GDM1 (cell line): ENCODE results near the gene OR2L13.
"Not testable (repeated sequence)": the region's sequence is repeated elsewhere in the genome, so short reads cannot be mapped to it uniquely, and the experiment has no call there.

Experiments used
- DNase-seq: peaks from one replicate; lab custom pipeline; 2025; lab: John Stamatoyannopoulos, UW

OR2L13 gene, protein sequence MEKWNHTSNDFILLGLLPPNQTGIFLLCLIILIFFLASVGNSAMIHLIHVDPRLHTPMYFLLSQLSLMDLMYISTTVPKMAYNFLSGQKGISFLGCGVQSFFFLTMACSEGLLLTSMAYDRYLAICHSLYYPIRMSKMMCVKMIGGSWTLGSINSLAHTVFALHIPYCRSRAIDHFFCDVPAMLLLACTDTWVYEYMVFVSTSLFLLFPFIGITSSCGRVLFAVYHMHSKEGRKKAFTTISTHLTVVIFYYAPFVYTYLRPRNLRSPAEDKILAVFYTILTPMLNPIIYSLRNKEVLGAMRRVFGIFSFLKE

GRCh38 chr1:248094884-248095283 is at the start of gene OR2L13:
OR2L13 (plus strand) TSS chr1:248095184; CDS start chr1:248099376, 4,192 bp downstream.
- DNase-seq: no peak

- DNase-seq: no peak
These were observed 49.8 kb upstream of the OR2L13 start for GRCh38 chr1:248045209-248045608.

DNA sequence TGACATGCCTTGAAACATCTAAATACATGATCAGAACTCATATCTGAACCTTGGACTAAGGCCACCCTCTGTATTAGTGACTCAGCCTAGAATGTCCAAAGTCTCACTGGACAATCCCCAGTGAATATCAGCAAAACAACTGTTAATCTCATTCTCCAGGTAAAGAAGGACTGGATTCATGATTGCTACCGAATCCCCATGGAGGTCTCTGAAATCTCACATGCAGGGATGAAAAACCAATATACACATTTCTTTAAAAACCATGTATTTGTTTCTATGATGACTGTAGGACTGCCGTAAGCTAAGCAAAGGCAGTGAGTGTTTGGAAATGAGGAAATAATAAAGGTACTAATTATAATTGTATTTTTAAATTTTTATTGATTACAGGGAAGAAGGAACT is 48.4 kb upstream of the OR2L13 start, which contains the start of gene OR2L3:
Gene OR2L3 (plus strand): TSS at position 301 of the 400 bp plus-strand sequence. CDS start 13,846 bp downstream, outside the sequence.
- no peak for DNase-seq

GRCh38 chr1:248047008-248047407 is 48.0 kb upstream of the OR2L13 start:
- no peak for DNase-seq

DNA sequence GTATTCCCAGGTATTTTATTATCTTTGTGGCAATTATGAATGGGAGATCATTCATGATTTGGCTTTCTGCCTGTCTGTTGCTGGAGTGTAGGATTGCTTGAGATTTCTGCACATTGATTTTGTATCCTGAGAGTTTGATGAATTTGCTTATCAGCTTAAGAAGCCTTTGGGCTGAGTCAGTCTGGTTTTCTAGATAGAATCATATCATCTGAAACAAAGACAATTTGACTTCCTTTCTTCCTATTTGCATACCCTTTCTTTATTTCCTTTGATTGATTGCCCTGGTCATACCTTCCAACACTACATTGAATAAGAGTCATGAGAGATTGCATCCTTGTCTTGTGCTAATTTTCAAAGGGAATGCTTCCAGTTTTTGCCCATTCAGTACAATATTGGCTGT is 40.3 kb upstream of the OR2L13 start:
- DNase-seq: no peak

GRCh38 chr1:248055261-248055660 is 39.7 kb upstream of the OR2L13 start:
- no peak for DNase-seq

DNA sequence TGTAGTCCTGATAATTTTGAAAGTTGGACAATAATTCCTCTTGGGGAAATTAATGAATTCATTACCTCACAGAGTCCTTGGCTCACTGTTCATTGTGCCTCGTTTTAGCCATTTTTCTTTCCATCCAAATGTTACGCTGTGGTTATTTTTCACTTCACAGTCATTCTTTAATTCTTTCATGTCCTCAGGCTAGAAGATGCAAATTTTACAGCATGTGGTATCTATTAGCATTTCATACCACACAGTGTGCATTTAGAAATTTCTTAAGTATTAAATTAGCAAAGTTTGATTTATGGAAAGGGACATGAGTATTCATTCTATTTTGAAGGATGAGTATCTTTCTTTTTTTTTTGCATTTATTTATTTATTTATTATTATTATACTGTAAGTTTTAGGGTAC is 29.9 kb upstream of the OR2L13 start:
- no peak for DNase-seq

DNA sequence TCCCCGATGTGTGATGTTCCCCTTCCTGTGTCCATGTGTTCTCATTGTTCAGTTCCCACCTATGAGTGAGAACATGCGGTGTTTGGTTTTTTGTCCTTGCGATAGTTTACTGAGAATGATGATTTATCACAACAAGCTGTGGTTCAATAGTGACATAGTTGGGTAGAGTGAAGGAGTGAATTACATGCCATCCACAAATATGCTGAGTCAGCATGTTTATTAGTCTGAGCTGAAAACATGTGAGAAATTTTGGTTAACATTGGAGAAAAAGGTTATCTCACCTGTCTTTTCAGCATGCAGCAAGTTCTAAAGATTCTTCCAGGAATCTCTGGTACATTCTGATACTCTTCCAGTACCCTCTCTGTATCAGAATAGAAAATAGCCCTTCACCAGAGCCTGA is 29.4 kb upstream of the OR2L13 start:
- no peak for DNase-seq

DNA sequence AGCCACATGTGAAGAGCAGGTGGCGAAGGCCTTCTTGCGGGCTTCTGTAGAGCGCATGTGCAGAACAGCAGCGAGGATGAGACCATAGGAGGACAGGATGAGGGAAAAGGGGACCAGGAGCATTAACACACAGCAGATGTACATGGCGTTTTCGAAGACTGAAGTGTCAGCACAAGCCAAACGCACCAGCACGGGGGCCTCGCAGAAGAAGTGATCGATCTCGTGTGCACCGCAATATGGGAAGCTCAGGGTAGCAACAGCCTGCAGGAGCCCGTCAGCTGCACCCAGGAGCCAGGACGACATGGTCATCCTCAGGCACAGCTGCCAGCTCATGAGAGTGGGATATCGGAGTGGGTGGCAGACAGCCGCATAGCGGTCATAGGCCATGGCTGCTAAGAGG is 11.1 kb upstream of the OR2L13 start:
- DNase-seq: not testable (repeated sequence)

DNA sequence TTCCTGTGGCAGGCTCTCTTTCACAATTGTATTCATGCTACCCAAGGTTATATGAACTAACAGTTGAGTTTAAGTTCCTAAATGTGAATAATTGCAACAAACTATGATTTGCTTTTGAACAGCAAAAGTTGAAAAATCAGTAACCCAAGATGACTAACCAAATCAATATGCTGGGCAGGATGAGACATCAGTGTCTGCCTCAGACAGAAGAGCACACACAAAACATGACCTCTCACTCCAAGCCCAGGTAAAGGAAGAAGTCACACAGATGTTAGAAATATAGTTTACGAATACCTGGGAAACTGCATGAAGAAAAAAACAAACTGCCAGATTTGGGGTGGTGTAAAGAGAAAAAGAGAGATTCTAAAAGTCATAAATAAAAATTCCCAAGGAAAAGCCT is 3.5 kb downstream of the OR2L13 start:
- DNase-seq: no peak

DNA sequence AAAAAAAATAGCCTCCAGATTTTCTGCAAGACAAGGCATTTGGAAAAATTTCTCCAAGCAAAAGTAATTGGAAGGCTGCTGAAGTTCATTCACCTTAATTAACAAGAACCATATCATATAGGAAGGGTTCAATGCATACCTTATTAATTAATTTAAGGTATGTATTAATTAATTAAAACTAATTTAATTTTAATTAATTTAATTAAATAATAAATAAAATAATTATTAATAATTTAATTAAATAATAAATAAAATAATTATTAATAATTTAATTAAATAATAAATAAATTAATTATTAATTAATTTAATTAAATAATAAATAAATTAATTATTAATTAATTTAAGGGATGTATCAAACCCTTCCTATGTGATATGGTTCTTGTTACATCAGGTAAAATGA is 7.9 kb downstream of the OR2L13 start:
- no peak for DNase-seq

DNA sequence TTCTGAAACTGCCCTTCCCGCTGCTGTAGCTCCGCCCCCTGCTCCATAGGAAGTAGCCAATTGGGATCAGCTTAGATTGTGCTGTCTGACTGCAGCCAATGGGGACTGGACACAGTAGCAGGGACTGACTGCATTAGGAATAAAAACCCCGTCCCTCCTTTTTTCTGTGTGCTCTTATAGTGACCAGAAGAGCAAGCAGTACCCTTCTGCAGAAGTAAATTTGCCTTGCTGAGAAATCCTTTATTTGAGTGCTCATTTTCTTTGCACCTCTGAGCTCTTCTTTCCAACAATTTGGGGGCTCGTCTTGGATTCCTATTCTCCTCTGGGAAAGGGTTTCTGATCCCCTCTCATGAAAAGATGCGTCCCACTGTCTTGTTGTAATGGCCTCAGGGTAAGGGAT is 16.2 kb downstream of the OR2L13 start:
- no peak for DNase-seq

GRCh38 chr1:248114890-248115289 is 19.9 kb downstream of the OR2L13 start:
- no peak for DNase-seq

DNA sequence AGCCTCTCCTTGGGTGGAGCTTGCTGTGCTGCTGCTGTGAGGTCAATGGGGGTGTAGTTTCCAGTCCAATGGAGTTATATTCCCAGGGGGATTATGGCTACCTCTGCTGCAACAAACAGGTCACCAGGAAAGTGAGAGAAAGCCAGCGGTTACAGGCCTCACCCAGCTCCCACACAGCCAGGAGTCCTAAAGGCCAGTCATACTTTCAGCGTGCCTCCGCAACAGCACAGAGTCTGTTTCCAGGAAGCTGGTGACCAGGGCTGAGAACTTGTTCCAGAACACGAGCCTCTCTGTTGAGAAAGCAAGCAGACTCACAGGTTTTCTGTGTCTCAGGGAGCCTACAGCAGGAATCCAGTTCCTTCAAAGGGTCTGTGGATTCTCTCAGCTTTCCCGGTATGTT is 32.7 kb downstream of the OR2L13 start:
- DNase-seq: no peak

- no peak for DNase-seq
These were observed 41.8 kb downstream of the OR2L13 start for GRCh38 chr1:248136811-248137210.

- no peak for DNase-seq
These were observed 45.9 kb downstream of the OR2L13 start for GRCh38 chr1:248140846-248141245.

- DNase-seq: no peak
These were observed 48.3 kb downstream of the OR2L13 start for GRCh38 chr1:248143311-248143710.

DNA sequence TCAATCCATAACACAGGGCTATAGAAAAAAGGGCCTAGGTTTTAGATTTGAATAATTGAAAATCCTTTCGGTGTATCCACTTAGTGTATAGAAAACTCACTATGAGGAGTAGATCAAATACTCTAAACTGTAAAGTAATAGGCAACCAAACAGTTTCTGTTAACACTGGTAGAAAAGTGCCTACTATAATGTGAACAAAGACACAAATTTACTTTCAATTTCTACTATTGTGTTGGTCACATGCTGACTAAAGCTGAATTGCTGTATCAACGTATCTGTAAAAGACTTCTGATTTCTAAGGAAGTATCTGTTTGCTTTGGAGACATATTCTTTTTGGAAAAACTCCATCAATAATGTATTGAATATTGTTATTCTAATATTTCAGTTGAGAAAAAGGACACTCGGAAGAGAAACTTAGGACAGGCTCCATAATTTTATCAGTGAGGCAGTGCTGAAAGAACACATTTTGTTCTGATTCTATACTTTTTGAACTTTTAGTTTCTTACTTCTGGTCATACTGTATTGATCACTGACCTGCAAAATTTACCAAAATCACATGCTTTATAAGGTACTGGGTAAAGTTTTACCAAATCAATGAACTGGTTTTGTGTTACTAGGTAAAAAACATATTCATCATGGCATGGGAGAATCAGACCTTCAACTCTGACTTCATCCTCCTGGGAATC is 49.7 kb downstream of the OR2L13 start, which contains the start of gene OR2M5:
Gene OR2M5 (plus strand): TSS at position 636 of the 686 bp plus-strand sequence. CDS start 0 bp downstream, at position 636.
- DNase-seq: no peak
